ENCODE data around the gene ANO10.

The ANO10 gene

GRCh38 chr3:43391621-43392020 is 230.2 kb downstream of the ANO10 start:
- H3K36me3 Mint-ChIP-seq (ENCODE audit: low read depth): no peaks in the 10 kb centered on the region
- no peaks in the 10 kb centered on the region for H3K9me3 Mint-ChIP-seq
- H3K27me3 Mint-ChIP-seq: no peaks in the 10 kb centered on the region
- no peak overlapping the region for H3K4me3 Mint-ChIP-seq
- H3K27ac Mint-ChIP-seq: peak overlapping the region; percentile 19
- H3K4me1 Mint-ChIP-seq (ENCODE audit: low read depth): peaks cover 46% of the 10 kb centered on the region

GRCh38 chr3:43390255-43390588 is 231.6 kb downstream of the ANO10 start:
- H3K4me1 Mint-ChIP-seq (ENCODE audit: low read depth): peaks cover 46% of the 10 kb centered on the region

DNA sequence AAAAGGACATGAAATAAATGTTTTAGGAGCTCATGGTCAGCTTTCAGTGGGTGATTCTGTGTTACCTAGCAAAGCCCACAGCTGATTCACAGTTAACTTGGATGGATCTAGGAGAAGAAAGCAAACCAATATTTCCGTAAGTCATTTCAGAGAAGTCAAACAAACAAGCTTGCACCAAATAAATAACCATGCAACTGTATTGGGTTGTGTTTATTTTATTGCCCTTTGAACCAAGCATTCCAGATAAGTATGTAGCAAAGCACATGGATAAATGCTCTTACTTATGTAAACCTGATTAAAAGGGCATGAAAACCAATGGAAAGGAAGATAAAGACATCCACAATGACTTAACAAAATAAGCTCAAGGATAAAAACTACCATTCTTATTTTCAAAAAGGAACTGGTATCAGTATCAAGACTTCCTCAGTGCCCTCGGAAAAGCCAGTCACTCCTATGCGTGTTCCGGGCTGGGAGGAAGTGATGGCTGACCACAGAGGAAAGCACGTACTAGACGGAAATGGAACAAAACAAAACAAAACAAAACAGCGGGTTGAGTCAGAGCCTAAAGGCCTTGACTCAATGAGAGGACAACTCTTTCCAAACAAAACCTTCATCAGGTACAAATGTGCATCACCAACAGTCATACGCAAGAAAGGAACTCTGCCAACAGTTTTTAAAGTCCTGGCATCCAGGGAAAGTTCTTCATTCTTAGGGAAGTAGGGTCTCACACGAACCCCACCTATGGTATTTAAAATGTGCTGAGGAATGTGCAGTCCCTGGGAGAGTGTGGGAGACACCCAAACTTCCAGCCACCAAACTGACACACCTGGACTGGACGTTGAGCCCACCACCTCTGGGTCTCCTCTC is 232.2 kb downstream of the ANO10 start:
- Mint-ChIP-seq H3K36me3 (ENCODE audit: low read depth) (peaks cover 1% of the 10 kb centered on the region), H3K9me3 (no peaks in the 10 kb centered on the region), H3K27me3 (no peaks in the 10 kb centered on the region), H3K4me1 (ENCODE audit: low read depth) (peaks cover 46% of the 10 kb centered on the region), H3K4me3 (peak overlapping the region; percentile 61), H3K27ac (peak overlapping the region; percentile 89)

More at GRCh38 chr3:43390255-43390588, 231.6 kb downstream of the ANO10 start:
- Mint-ChIP-seq H3K27ac (peak overlapping the region; percentile 89), H3K4me3 (peak overlapping the region; percentile 61), H3K36me3 (ENCODE audit: low read depth) (no peaks in the 10 kb centered on the region), H3K9me3 (no peaks in the 10 kb centered on the region), H3K27me3 (no peaks in the 10 kb centered on the region)

DNA sequence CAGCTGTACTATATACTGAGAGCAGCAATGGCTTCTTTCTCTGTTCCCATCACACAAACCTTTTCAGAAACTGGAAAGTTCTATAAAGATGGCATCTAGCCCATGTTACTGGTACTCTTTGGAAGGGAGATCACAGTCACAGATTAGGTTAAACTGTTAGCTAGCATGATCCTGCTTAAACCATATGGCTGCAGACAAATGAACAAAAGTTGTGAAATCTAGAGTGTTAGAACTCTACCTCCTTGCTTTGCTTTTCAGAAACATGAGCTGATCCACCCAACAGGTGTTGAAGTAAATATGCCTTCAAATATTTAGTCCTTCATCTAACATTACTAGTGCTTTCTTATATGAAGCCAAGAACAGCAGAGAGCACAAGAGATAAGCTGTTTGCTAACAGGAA is 232.9 kb downstream of the ANO10 start:
- H3K4me1 Mint-ChIP-seq (ENCODE audit: low read depth): peaks cover 43% of the 10 kb centered on the region
- peaks cover 6% of the 10 kb centered on the region for H3K36me3 Mint-ChIP-seq (ENCODE audit: low read depth)
- H3K27me3 Mint-ChIP-seq: no peaks in the 10 kb centered on the region
- peak overlapping the region; percentile 89 for H3K27ac Mint-ChIP-seq
- no peak overlapping the region for H3K4me3 Mint-ChIP-seq
- H3K9me3 Mint-ChIP-seq: no peaks in the 10 kb centered on the region

DNA sequence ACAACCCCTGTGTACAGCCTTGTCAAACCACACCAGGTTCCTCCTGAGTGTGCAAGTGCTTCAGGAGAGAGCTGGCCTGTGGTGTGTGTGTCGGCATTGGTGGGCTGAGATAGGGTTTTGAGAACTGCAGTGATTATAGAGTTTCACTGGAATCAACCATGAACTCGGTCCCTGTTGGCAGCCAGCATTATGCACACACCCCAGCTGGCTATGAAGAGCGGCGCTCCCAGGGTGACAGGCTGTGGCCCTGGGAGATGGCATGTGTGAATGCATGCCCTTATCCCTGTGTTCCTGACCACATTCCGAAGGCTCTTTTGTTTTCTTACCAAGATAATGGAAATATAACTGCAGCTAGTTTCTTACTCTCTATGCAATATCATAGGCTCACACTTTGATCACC is 233.6 kb downstream of the ANO10 start:
- Mint-ChIP-seq H3K27ac (no peak overlapping the region), H3K36me3 (ENCODE audit: low read depth) (peaks cover 6% of the 10 kb centered on the region), H3K27me3 (no peaks in the 10 kb centered on the region), H3K9me3 (no peaks in the 10 kb centered on the region), H3K4me1 (ENCODE audit: low read depth) (peaks cover 39% of the 10 kb centered on the region), H3K4me3 (no peak overlapping the region)

DNA sequence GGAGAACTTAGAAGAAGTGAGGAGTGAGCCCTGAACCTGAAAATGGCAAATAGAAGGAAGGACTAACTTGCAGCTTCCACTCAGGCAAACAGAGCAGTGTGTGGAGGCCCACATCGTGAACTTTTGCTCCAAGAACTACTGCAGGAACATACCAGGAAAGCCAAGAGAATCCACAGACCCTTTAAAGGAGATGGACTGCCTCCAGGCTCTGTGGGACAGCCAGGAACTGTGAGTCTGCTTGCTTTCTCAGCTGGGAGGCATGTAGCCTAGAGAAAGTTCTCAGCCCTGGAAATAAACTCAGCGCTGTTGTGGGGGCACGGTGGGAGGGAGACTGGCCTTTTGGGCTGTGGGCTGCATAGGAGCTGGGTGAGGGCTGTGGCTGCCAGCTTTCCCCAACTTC is 242.5 kb downstream of the ANO10 start:
- Mint-ChIP-seq H3K36me3 (ENCODE audit: low read depth) (peaks cover 2% of the 10 kb centered on the region), H3K9me3 (no peaks in the 10 kb centered on the region), H3K4me1 (ENCODE audit: low read depth) (peaks cover 15% of the 10 kb centered on the region), H3K27ac (no peak overlapping the region), H3K4me3 (no peak overlapping the region), H3K27me3 (no peaks in the 10 kb centered on the region)

DNA sequence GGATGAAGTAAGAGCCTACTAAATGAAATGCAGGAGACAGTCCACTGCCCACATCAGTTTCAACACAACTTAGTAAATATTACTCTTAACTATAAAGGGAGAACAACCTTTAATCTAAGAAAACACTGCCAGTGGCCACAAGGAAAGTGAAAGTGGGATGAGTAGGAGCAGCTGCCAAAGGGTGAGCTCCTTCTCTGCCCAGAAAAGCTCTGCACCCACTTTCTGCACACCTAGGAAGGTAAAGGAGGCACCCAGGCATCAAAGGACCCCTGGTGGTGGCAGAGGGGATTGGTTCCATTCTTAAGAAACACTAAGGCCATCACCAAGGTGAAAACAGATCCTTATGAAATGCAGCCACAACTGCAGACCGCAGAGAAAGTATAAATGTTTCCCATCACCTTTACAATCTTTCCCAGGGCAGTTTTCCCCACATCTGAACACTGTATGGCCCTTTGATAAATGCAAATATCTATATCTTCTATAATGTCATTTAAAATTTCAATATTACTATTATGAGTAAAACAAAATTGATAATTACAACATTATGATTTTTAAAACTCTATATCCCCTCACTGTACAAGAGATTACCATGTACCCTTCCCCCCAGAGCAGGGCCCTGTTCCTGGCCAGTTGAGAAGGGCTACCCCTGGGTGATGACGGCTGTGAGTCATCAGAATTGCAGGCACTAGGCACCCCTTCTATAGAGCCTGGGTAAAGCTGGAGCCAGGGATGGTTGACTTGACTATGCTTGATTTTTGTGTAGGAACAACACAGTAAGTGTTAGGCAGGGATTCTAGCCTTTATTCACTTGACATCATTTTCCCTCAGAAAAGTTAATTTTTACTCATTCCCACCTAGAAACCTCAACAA is 243.5 kb downstream of the ANO10 start:
- no peaks in the 10 kb centered on the region for H3K36me3 Mint-ChIP-seq (ENCODE audit: low read depth)
- H3K4me1 Mint-ChIP-seq (ENCODE audit: low read depth): peaks cover 15% of the 10 kb centered on the region
- H3K27me3 Mint-ChIP-seq: no peaks in the 10 kb centered on the region
- H3K9me3 Mint-ChIP-seq: no peaks in the 10 kb centered on the region
- no peak overlapping the region for H3K4me3 Mint-ChIP-seq
- no peak overlapping the region for H3K27ac Mint-ChIP-seq

- Mint-ChIP-seq H3K4me3 (no peak overlapping the region), H3K4me1 (ENCODE audit: low read depth) (peaks cover 11% of the 10 kb centered on the region), H3K27me3 (no peaks in the 10 kb centered on the region), H3K36me3 (ENCODE audit: low read depth) (no peaks in the 10 kb centered on the region), H3K27ac (no peak overlapping the region), H3K9me3 (no peaks in the 10 kb centered on the region)
These were observed 248.3 kb downstream of the ANO10 start for GRCh38 chr3:43373560-43373928.

- H3K4me1 Mint-ChIP-seq (ENCODE audit: low read depth): peaks cover 6% of the 10 kb centered on the region
- H3K36me3 Mint-ChIP-seq (ENCODE audit: low read depth): no peaks in the 10 kb centered on the region
- no peaks in the 10 kb centered on the region for H3K9me3 Mint-ChIP-seq
- no peaks in the 10 kb centered on the region for H3K27me3 Mint-ChIP-seq
- no peak overlapping the region for H3K27ac Mint-ChIP-seq
- no peak overlapping the region for H3K4me3 Mint-ChIP-seq
These were observed 248.8 kb downstream of the ANO10 start for GRCh38 chr3:43372809-43373559.

DNA sequence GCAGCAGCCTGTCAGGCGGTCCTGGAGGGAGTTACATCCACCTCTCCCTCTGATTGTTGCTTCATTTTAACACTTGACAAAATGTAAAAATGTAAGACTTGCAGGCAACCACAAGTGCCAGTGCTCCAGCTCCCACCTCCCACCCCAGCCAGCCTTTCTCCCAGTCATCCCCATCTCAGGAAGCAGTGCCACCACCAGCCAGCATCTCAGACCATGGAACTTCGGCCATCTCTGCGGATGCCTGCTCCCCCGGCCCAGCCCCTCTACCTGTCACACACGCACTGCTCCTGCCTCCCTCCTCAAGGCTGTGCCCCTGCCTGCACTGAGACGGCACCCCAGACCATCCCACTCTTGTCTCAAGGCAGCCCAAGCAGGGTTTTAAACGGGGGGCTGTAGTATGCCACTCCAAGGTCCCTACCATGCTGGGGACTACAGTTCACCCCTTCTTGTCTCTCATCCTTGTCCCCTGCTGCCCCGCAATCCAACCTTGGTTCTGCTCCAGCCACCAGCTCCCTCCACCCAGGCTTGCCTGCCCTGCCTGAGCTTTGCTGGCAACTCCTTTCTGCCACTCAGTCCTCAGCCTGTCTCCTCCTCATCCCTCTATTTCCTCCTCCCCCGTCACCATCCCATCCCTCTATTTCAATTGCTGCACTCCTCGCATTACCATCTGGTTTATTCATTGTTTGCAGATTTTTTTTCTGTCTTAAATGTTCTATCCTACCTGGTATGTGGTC is 249.6 kb downstream of the ANO10 start:
- no peak overlapping the region for H3K4me3 Mint-ChIP-seq
- H3K36me3 Mint-ChIP-seq (ENCODE audit: low read depth): no peaks in the 10 kb centered on the region
- no peaks in the 10 kb centered on the region for H3K27me3 Mint-ChIP-seq
- H3K27ac Mint-ChIP-seq: no peak overlapping the region
- no peaks in the 10 kb centered on the region for H3K9me3 Mint-ChIP-seq
- H3K4me1 Mint-ChIP-seq (ENCODE audit: low read depth): no peaks in the 10 kb centered on the region

GRCh38 chr3:43371494-43371893 is 250.3 kb downstream of the ANO10 start:
- Mint-ChIP-seq H3K27ac (no peak overlapping the region), H3K9me3 (no peaks in the 10 kb centered on the region), H3K36me3 (ENCODE audit: low read depth) (no peaks in the 10 kb centered on the region), H3K4me1 (ENCODE audit: low read depth) (no peaks in the 10 kb centered on the region), H3K4me3 (no peak overlapping the region), H3K27me3 (no peaks in the 10 kb centered on the region)

GRCh38 chr3:43370293-43370980 is 251.4 kb downstream of the ANO10 start:
- H3K9me3 Mint-ChIP-seq: no peaks in the 10 kb centered on the region
- no peak overlapping the region for H3K27ac Mint-ChIP-seq
- no peaks in the 10 kb centered on the region for H3K36me3 Mint-ChIP-seq (ENCODE audit: low read depth)
- H3K4me3 Mint-ChIP-seq: no peak overlapping the region
- H3K27me3 Mint-ChIP-seq: no peaks in the 10 kb centered on the region
- H3K4me1 Mint-ChIP-seq (ENCODE audit: low read depth): no peaks in the 10 kb centered on the region

DNA sequence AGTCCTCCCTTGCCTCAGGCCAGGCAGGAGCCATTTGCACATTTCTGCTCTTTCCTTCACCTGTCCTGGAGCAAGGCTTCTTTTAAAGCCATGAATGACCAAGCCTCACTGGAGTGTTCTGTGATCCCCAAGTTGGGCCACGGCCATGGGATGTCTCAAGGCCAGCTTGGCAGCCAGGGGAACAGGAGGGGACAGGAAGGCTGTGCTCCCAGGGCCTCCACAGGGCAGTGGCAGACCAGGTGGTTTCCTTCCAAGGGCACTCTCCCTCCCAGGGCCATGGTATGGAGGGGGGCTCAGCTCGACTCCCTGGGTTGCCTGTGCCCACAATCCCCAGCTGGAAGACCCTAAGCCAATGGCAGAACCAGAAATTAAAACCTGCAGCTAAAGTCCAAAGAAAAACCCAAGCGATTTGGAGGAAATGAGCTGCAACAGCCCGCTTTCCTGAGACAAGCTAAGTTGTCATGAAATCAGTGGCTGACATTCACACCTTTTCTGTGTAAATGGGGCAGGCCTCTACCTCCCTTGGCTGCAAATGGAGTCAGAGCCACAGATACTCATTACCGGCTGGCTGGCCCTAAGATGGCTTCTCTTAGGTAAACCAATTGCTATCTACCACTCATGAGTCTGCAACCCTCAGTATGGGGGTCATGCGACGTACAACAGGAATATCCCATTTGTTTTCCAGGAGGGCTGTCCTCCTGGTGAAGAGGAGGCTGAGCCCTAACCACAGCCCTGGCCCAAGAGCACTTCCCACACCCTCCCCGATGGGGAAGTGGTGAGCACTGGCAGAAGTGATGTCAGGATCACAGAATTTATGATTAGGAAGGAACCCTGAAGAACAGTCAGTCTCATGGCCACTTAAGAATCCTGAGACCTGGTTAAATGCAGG is 252.2 kb downstream of the ANO10 start:
- no peak overlapping the region for H3K4me3 Mint-ChIP-seq
- no peaks in the 10 kb centered on the region for H3K27me3 Mint-ChIP-seq
- H3K9me3 Mint-ChIP-seq: no peaks in the 10 kb centered on the region
- H3K4me1 Mint-ChIP-seq (ENCODE audit: low read depth): no peaks in the 10 kb centered on the region
- H3K36me3 Mint-ChIP-seq (ENCODE audit: low read depth): no peaks in the 10 kb centered on the region
- H3K27ac Mint-ChIP-seq: no peak overlapping the region

Data from stimulated activated naive CD8-positive, alpha-beta T cell treated with anti-CD3 and anti-CD28 coated beads, Interleukin-15, Interleukin-2, amounts not matched to agents 100 ng/mL and 50 ng/mL, for 24 hours (primary cell).